Right lobe of liver (tissue), 4 donors: ENCODE results near the gene MT1X.

ENCODE experiments used
- CTCF ChIP-seq, 4 donors: fragments of 200-600 bp in 3 of 4; fragments of 450-650 bp in 1 of 4; IDR thresholded peaks; one replicate each; pipeline versions ENCODE4 v1.5.1 to v1.8.0; 2016 to 2022; ENCODE audit warnings: antibody characterized with exemption in 4 of 4, mild to moderate bottlenecking in 2 of 4
- POLR2A ChIP-seq: fragments of 450-650 bp; IDR thresholded peaks from one replicate; pipeline ENCODE4 v1.6.1; 2017; ENCODE audit warnings: antibody characterized with exemption, mild to moderate bottlenecking
- donor health status: DM: no; HTN: no; CAD: no.
- donor health status: DM: no; HTN: no; CAD: no.
- donor health status: DM: no; HTN: yes; CAD: no.

- TF ChIP-seq CTCF (IDR thresholded peaks at IDR 0.05) (no peak), POLR2A (no peak)
Observed at GRCh38 chr16:56728980-56729734, 46.9 kb downstream of the MT1X start.
